ENCODE data around the gene CPA4. TPM values are rescaled to one million over a fixed set of nuclear protein-coding genes. Genes with fewer than 3 reads are reported as not detected.

Gene CPA4
- total RNA-seq, 3 donors from 2014 or later (not counting 1 experiment from before 2014, with no cell fraction given): not detected

DNA sequence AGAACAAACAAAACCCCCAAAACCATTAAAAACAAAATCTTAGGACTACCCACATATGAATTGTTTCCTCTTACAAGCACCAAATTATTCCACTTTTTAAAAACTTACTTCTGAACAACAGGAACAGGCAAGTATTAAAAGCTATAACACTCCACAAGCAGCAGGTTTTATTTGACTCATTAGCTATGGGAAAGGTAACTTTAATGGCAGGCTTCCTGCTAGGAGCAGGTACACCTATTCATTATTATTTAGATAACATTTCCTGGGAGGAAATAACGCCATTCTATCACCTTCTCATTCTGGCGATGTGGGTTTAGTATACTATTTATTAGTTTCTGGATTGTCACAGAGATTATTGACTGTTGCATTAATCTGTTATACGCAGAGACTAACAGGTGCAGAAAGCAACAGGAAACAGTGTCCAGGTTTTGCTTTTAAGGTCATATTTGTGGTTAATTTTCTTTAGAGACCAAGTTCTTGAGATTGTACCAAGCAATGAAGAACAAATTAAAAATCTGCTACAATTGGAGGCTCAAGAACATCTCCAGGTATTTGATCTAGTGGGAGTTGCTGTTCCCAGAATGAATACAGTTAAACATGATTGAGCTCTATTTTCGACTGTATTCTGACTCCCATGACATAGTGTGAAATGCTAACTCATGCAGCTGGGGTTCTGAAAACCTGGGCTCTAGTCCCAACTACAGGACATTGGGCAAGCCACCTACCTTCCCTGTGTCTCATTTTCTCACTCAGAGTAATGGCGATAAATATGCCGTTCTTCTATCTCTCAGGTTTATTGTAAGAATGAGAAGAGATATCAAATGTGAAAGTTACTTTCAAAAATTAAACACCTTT lies 24.3 kb upstream of the CPA4 start:
- no peak for DNase-seq
- H3K9me3 Mint-ChIP-seq: no peaks in the 10 kb centered on the region
- Histone ChIP-seq H3K27ac (ENCODE audit: low read length) (no peak overlapping the region), H3K9me3 (ENCODE audit: control insufficient read depth, insufficient read depth, low read length) (no peaks in the 10 kb centered on the region), H3K4me1 (ENCODE audit: control insufficient read depth, insufficient read depth, low read length) (peaks cover 4% of the 10 kb centered on the region), H3K4me3 (ENCODE audit: low read length) (no peak overlapping the region), H3K36me3 (ENCODE audit: control insufficient read depth, insufficient read depth, low read length) (no peaks in the 10 kb centered on the region), H3K27me3 (ENCODE audit: control insufficient read depth, insufficient read depth, low read length) (peaks cover 3% of the 10 kb centered on the region)
- H3K4me1 Mint-ChIP-seq: no peaks in the 10 kb centered on the region
- H3K36me3 Mint-ChIP-seq: no peaks in the 10 kb centered on the region
- WGBS (ENCODE audit: insufficient coverage): 51% methylated on average over 2 of the region's 6 CpGs
- TF ChIP-seq, protein P1, sequence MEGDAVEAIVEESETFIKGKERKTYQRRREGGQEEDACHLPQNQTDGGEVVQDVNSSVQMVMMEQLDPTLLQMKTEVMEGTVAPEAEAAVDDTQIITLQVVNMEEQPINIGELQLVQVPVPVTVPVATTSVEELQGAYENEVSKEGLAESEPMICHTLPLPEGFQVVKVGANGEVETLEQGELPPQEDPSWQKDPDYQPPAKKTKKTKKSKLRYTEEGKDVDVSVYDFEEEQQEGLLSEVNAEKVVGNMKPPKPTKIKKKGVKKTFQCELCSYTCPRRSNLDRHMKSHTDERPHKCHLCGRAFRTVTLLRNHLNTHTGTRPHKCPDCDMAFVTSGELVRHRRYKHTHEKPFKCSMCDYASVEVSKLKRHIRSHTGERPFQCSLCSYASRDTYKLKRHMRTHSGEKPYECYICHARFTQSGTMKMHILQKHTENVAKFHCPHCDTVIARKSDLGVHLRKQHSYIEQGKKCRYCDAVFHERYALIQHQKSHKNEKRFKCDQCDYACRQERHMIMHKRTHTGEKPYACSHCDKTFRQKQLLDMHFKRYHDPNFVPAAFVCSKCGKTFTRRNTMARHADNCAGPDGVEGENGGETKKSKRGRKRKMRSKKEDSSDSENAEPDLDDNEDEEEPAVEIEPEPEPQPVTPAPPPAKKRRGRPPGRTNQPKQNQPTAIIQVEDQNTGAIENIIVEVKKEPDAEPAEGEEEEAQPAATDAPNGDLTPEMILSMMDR (IDR thresholded peaks at IDR 0.05): no peak
- no peak for ATAC-seq
- H3K27me3 Mint-ChIP-seq (ENCODE audit: low read depth in 2 of 2): peaks cover 13% of the 10 kb centered on the region in 2 donors
- intact Hi-C loops (cut with micrococcal nuclease): no loop called here
- no peak overlapping the region for H3K4me3 Mint-ChIP-seq
- H3K27ac Mint-ChIP-seq: no peak overlapping the region

DNA sequence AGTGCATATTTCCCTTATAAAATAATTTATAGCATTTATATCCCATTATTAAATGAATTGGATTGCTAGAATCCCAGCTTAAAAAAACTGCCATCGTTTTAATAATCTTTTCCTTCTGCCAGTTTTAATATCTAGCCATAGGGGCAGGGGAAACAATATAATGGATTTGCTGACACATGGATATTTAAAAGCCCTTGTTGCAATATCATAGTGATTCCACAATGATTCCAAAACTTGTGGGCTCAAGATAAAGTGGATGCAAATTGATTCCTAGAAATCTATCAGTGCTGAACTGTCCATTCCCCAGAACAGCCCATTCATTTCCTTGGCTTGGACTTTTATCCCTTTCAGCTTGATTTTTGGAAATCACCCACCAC lies 23.7 kb upstream of the CPA4 start:
- peaks cover 3% of the 10 kb centered on the region for H3K27me3 ChIP-seq (ENCODE audit: control insufficient read depth, insufficient read depth, low read length)
- WGBS (ENCODE audit: insufficient coverage): no CpG with 5 or more reads among the region's 1 CpG

DNA sequence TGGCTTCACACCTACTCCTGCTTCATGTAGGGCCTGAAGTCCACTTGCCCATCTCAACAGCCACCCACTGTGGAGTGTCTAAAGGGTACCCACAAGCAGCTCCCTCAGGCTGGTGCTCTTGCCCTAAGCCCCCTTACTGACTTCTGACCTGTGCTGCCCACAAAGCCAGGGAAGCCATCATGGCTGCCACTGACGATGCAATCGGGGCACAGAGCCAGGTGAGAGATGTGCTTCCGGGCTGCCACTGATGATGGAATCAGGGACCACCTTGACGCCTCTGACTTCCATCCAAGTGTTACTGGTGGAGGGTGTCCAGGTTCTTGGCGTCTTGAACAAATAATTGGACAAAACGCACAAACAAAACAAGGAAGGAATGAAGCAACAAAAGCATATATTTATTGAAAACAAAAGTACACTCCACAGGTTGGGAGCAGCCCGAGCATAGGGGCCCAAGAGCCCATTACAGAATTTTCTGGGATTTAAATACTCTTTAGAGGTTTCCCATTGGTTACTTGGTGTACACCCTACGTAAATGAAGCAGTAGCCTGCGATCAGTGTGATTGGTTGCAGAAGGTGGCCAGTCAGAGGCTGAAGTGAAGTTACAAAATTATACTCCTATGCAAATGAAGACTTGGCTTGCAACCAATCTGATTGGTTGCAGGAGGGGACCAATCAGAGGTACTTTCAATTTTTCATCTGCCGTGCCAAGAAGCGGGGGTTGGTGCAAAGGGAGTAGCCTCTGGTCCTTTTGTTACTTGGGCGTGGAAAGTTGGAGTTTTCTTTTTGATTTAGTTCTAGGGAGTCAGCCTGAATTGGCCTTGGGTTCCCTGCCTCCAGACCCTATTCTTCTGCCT lies 21.8 kb upstream of the CPA4 start:
- H3K9me3 ChIP-seq (ENCODE audit: control insufficient read depth, insufficient read depth, low read length): no peaks in the 10 kb centered on the region
- no peak overlapping the region for H3K27ac ChIP-seq (ENCODE audit: low read length)
- intact Hi-C loops (cut with micrococcal nuclease): no loop called here
- WGBS (ENCODE audit: insufficient coverage): 91% methylated on average over 12 of the region's 12 CpGs
- no peak overlapping the region for H3K4me3 Mint-ChIP-seq
- no peaks in the 10 kb centered on the region for H3K4me1 Mint-ChIP-seq
- ATAC-seq (no peak), DNase-seq (no peak)
- TF ChIP-seq, protein P1 (IDR thresholded peaks at IDR 0.05): no peak
- no peaks in the 10 kb centered on the region for H3K36me3 Mint-ChIP-seq
- H3K4me3 ChIP-seq (ENCODE audit: low read length): no peak overlapping the region
- no peaks in the 10 kb centered on the region for H3K9me3 Mint-ChIP-seq
- H3K27me3 Mint-ChIP-seq (ENCODE audit: low read depth in 2 of 2): peaks cover 30 to 32% of the 10 kb centered on the region in 2 donors
- no peak overlapping the region for H3K27ac Mint-ChIP-seq
- H3K4me1 ChIP-seq (ENCODE audit: control insufficient read depth, insufficient read depth, low read length): peaks cover 4% of the 10 kb centered on the region
- no peaks in the 10 kb centered on the region for H3K36me3 ChIP-seq (ENCODE audit: control insufficient read depth, insufficient read depth, low read length)
- H3K27me3 ChIP-seq (ENCODE audit: control insufficient read depth, insufficient read depth, low read length): peaks cover 3% of the 10 kb centered on the region

More for the DNA sequence above, 23.7 kb upstream of the CPA4 start:
- DNase-seq (no peak), ATAC-seq (no peak)
- Histone ChIP-seq H3K4me1 (ENCODE audit: control insufficient read depth, insufficient read depth, low read length) (peaks cover 4% of the 10 kb centered on the region), H3K36me3 (ENCODE audit: control insufficient read depth, insufficient read depth, low read length) (no peaks in the 10 kb centered on the region), H3K4me3 (ENCODE audit: low read length) (no peak overlapping the region), H3K27ac (ENCODE audit: low read length) (no peak overlapping the region), H3K9me3 (ENCODE audit: control insufficient read depth, insufficient read depth, low read length) (no peaks in the 10 kb centered on the region)
- no peaks in the 10 kb centered on the region for H3K36me3 Mint-ChIP-seq
- intact Hi-C loops (cut with micrococcal nuclease): no loop called here
- TF ChIP-seq, protein P1 (IDR thresholded peaks at IDR 0.05): no peak
- H3K9me3 Mint-ChIP-seq: no peaks in the 10 kb centered on the region
- no peaks in the 10 kb centered on the region for H3K4me1 Mint-ChIP-seq
- peaks cover 17 to 19% of the 10 kb centered on the region in 2 donors for H3K27me3 Mint-ChIP-seq (ENCODE audit: low read depth in 2 of 2)
- no peak overlapping the region for H3K4me3 Mint-ChIP-seq
- H3K27ac Mint-ChIP-seq: no peak overlapping the region

Data from natural killer cell (primary cell).